PC-3 (cell line): ENCODE results near the gene CRTC1.

Experiments
- CTCF ChIP-seq: fragments of 300-600 bp; sonication (generic); conservative IDR thresholded peaks from 2 replicates; pipeline ENCODE4 v1.5.1; 2017; ENCODE audit warnings: antibody characterized with exemption, low read depth, mild to moderate bottlenecking, low read length
- EZH2 ChIP-seq: fragments of 300-600 bp; sonication (generic); IDR thresholded peaks from one replicate; pipeline ENCODE4 v1.6.1; 2017; ENCODE audit warnings: antibody characterized with exemption, mild to moderate bottlenecking, low read length; ENCODE audit not compliant: unreplicated experiment
- EZH2phosphoT487 ChIP-seq: fragments of 300-600 bp; sonication (generic); IDR thresholded peaks from 2 replicates; pipeline ENCODE4 v1.6.1; 2018; ENCODE audit warnings: mild to moderate bottlenecking, antibody characterized with exemption, low read length, borderline replicate concordance

- TF ChIP-seq CTCF (no peak), EZH2 (no peak), EZH2phosphoT487 (no peak)
Measured at GRCh38 chr19:18745931-18746330, 62.5 kb downstream of the CRTC1 start.
